NK-92 (cell line): ENCODE measurements around the gene QPRT.
"Not testable (repeated sequence)": the region's sequence is repeated elsewhere in the genome, so short reads cannot be mapped to it uniquely, and the experiment has no call there.

Source experiments
- DNase-seq: peaks from one replicate; lab custom pipeline; 2025; ENCODE audit not compliant: unreplicated experiment; lab: John Stamatoyannopoulos, UW

QPRT gene

GRCh38 chr16:29714396-29714795 lies 35.4 kb downstream of the QPRT start:
- no peak for DNase-seq

- no peak for DNase-seq
Observed at GRCh38 chr16:29714972-29715371, 36.0 kb downstream of the QPRT start.

GRCh38 chr16:29717113-29717512 lies 38.1 kb downstream of the QPRT start:
- DNase-seq = no peak

GRCh38 chr16:29719063-29719462 lies 40.1 kb downstream of the QPRT start:
- DNase-seq = no peak

GRCh38 chr16:29720703-29721102 lies 41.7 kb downstream of the QPRT start:
- no peak for DNase-seq

GRCh38 chr16:29721167-29721879 lies 42.3 kb downstream of the QPRT start:
- DNase-seq = not testable (repeated sequence)

- no peak for DNase-seq
Observed at GRCh38 chr16:29726845-29727377, 47.9 kb downstream of the QPRT start.

GRCh38 chr16:29727452-29727851 lies 48.5 kb downstream of the QPRT start:
- DNase-seq = no peak

- no peak for DNase-seq
Observed at GRCh38 chr16:29729116-29729521, 50.1 kb downstream of the QPRT start.

- no peak for DNase-seq
Observed at GRCh38 chr16:29730649-29731048, 51.7 kb downstream of the QPRT start.

- DNase-seq = not testable (repeated sequence)
Observed at GRCh38 chr16:29731768-29732601, 53.0 kb downstream of the QPRT start.

GRCh38 chr16:29734786-29735185 lies 55.8 kb downstream of the QPRT start:
- DNase-seq = no peak

GRCh38 chr16:29736112-29736511 lies 57.1 kb downstream of the QPRT start:
- no peak for DNase-seq

GRCh38 chr16:29736764-29737163 lies 57.8 kb downstream of the QPRT start:
- no peak for DNase-seq

GRCh38 chr16:29737713-29738112 lies 58.7 kb downstream of the QPRT start:
- DNase-seq = no peak

- no peak for DNase-seq
Observed at GRCh38 chr16:29738514-29738913, 59.5 kb downstream of the QPRT start.

- not testable (repeated sequence) for DNase-seq
Observed at GRCh38 chr16:29739927-29740629, 61.1 kb downstream of the QPRT start.

- not testable (repeated sequence) for DNase-seq
Observed at GRCh38 chr16:29740630-29741015, 61.6 kb downstream of the QPRT start.

GRCh38 chr16:29742683-29743275 lies 63.8 kb downstream of the QPRT start:
- no peak for DNase-seq

- no peak for DNase-seq
Observed at GRCh38 chr16:29743475-29743826, 64.5 kb downstream of the QPRT start.
